Measurements from ENCODE around the gene LRRC14B.

DNA sequence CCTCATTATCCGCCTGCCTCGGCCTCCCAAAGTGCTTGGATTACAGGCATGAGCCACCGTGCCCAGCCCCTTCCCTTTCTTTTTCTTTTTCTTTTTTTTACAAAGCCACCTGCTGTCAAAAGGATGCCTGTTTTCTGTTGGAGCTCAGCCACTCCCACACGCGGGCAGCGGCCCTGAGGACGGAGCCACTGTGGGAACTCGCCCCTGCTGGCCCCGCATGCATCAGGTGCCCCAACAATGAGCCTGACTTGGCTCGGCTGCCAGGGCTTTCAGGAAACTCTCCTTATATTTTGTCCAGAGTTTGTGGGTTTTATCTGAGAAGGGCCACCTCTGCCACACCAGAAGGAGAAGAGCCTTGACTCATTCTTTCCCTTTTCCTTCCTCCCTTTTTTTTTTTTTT lies 37.1 kb upstream of the LRRC14B start:
- TF ChIP-seq, protein P1, sequence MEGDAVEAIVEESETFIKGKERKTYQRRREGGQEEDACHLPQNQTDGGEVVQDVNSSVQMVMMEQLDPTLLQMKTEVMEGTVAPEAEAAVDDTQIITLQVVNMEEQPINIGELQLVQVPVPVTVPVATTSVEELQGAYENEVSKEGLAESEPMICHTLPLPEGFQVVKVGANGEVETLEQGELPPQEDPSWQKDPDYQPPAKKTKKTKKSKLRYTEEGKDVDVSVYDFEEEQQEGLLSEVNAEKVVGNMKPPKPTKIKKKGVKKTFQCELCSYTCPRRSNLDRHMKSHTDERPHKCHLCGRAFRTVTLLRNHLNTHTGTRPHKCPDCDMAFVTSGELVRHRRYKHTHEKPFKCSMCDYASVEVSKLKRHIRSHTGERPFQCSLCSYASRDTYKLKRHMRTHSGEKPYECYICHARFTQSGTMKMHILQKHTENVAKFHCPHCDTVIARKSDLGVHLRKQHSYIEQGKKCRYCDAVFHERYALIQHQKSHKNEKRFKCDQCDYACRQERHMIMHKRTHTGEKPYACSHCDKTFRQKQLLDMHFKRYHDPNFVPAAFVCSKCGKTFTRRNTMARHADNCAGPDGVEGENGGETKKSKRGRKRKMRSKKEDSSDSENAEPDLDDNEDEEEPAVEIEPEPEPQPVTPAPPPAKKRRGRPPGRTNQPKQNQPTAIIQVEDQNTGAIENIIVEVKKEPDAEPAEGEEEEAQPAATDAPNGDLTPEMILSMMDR (IDR thresholded peaks at IDR 0.05) = no peak
- no peak for TF ChIP-seq EP300 (IDR thresholded peaks at IDR 0.05)
- no peak for TF ChIP-seq POLR2A (IDR thresholded peaks at IDR 0.05)
- no peak for TF ChIP-seq POLR2AphosphoS5 (IDR thresholded peaks at IDR 0.05)

Measured in suprapubic skin (tissue), 4 donors.